Stimulated activated CD4-positive, alpha-beta T cell treated with anti-CD3 and anti-CD28 coated beads, Interleukin-12 subunit alpha, Interleukin-12 subunit beta, amount 100 ng/mL, for 48 hours (primary cell): Measurements from ENCODE around the gene GPR35.

Experiments
- DNase-seq, 3 donors: peaks; one replicate each; pipeline ENCODE4 v3.0.0-alpha.2; 2020; ENCODE audit warnings: low read depth in 2 of 3, low spot score in 1 of 3

The GPR35 gene

GRCh38 chr2:240624950-240625621, at the start of gene GPR35:
Gene GPR35 (plus strand): TSS chr2:240625480. CDS start chr2:240629953, 4,473 bp downstream.
- DNase-seq: peak; percentile 69 to 78 (median 72)

GRCh38 chr2:240576036-240576435, 49.2 kb upstream of the GPR35 start:
- DNase-seq: no peak

GRCh38 chr2:240576436-240577205, 48.7 kb upstream of the GPR35 start:
- DNase-seq: no peak

GRCh38 chr2:240577281-240578109, 47.8 kb upstream of the GPR35 start:
- DNase-seq: no peak

GRCh38 chr2:240578110-240578450, 47.2 kb upstream of the GPR35 start:
- no peak for DNase-seq

- DNase-seq: no peak
Measured at GRCh38 chr2:240578488-240578887, 46.8 kb upstream of the GPR35 start.

GRCh38 chr2:240579071-240579762, 46.1 kb upstream of the GPR35 start:
- no peak for DNase-seq

- DNase-seq: peak; percentile 60 to 65 (median 64)
Measured at GRCh38 chr2:240579771-240580614, 45.3 kb upstream of the GPR35 start.

GRCh38 chr2:240581811-240582210, 43.5 kb upstream of the GPR35 start:
- no peak for DNase-seq

- no peak for DNase-seq
Measured at GRCh38 chr2:240582781-240583180, 42.5 kb upstream of the GPR35 start.

- DNase-seq: no peak
Measured at GRCh38 chr2:240583774-240584173, 41.5 kb upstream of the GPR35 start.

GRCh38 chr2:240584486-240585031, 40.7 kb upstream of the GPR35 start:
- no peak for DNase-seq

GRCh38 chr2:240585101-240585500, 40.2 kb upstream of the GPR35 start:
- no peak for DNase-seq

GRCh38 chr2:240585681-240586197, 39.5 kb upstream of the GPR35 start:
- no peak for DNase-seq

GRCh38 chr2:240586198-240586918, 38.9 kb upstream of the GPR35 start, which contains the start of gene CAPN10:
Gene CAPN10 (plus strand): TSS chr2:240586734. CDS start chr2:240586912, 178 bp downstream.
- peak; percentile 94 to 98 (median 94) for DNase-seq

- no peak for DNase-seq
Measured at GRCh38 chr2:240586919-240587800, 38.1 kb upstream of the GPR35 start.

- no peak for DNase-seq
Measured at GRCh38 chr2:240588006-240588655, 37.1 kb upstream of the GPR35 start.
